DND-41 (cell line): ENCODE results near the gene UNCX.

ENCODE experiments used
- ATAC-seq: fragments of 200-7000 bp; cut with Tn5 transposase; 3 replicates; pipeline ENCODE4 v1.9.1; 2021; ENCODE audit warnings: low read depth; ENCODE audit not compliant: insufficient read depth
- DNase-seq: peaks from one replicate; pipeline ENCODE4 v3.0.0-alpha.2; 2020
- H2AFZ ChIP-seq: 2 replicates; pipeline ENCODE4 v1.6.0; 2012; ENCODE audit warnings: low read depth, low read length
- H3K27ac ChIP-seq: 2 replicates; pipeline ENCODE4 v1.5.1; 2012; ENCODE audit warnings: low read length, inconsistent platforms
- H3K27me3 ChIP-seq: fragments of 200-600 bp; sonication (generic); 2 replicates; pipeline ENCODE4 v1.6.0; 2012; ENCODE audit warnings: low read length, mild to moderate bottlenecking, inconsistent platforms; ENCODE audit not compliant: insufficient read depth, poor library complexity
- H3K36me3 ChIP-seq: 2 replicates; pipeline ENCODE4 v1.5.1; 2012; ENCODE audit warnings: low read length, inconsistent platforms; ENCODE audit not compliant: insufficient read depth
- H3K4me1 ChIP-seq: 2 replicates; pipeline ENCODE4 v1.5.1; 2012; ENCODE audit warnings: mild to moderate bottlenecking, low read length; ENCODE audit not compliant: insufficient read depth
- H3K4me2 ChIP-seq: 2 replicates; pipeline ENCODE4 v1.6.0; 2012; ENCODE audit warnings: mild to moderate bottlenecking, moderate library complexity, low read length, inconsistent platforms; ENCODE audit not compliant: insufficient read depth
- H3K4me3 ChIP-seq, 2 experiments: fragments of 200-600 bp in 1 of 2; shearing (Covaris generic) in 1 of 2; 2 replicates each; pipeline ENCODE4 v1.5.1; 2012 to 2016; ENCODE audit warnings: inconsistent platforms in 2 of 2, low read length in 2 of 2, mild to moderate bottlenecking in 2 of 2, low read depth in 1 of 2, moderate library complexity in 1 of 2
- H3K79me2 ChIP-seq: 2 replicates; pipeline ENCODE4 v1.6.0; 2012; ENCODE audit warnings: low read length, inconsistent platforms; ENCODE audit not compliant: insufficient read depth
- H3K9ac ChIP-seq: 2 replicates; pipeline ENCODE4 v1.6.0; 2012; ENCODE audit warnings: low read depth, mild to moderate bottlenecking, inconsistent platforms, low read length, moderate library complexity
- H3K9me3 ChIP-seq: 2 replicates; pipeline ENCODE4 v1.5.1; 2012; ENCODE audit warnings: low read length, moderate library complexity, mild to moderate bottlenecking, inconsistent platforms; ENCODE audit not compliant: insufficient read depth, severe bottlenecking
- H4K20me1 ChIP-seq: 2 replicates; pipeline ENCODE4 v1.6.0; 2012; ENCODE audit warnings: low read length; ENCODE audit not compliant: insufficient read depth
- CTCF ChIP-seq: IDR thresholded peaks from 2 replicates; pipeline ENCODE4 v1.5.1; 2012; ENCODE audit warnings: borderline replicate concordance, low read length, moderate library complexity, mild to moderate bottlenecking; ENCODE audit not compliant: poor library complexity, severe bottlenecking; ENCODE audit errors: extremely low read depth
- EZH2 ChIP-seq: IDR thresholded peaks from 3 replicates; pipeline ENCODE4 v1.6.1; 2012; ENCODE audit warnings: borderline replicate concordance, low read depth, mild to moderate bottlenecking, moderate library complexity, low read length, inconsistent platforms; ENCODE audit not compliant: severe bottlenecking

The UNCX gene

GRCh38 chr7:1264345-1265280 is 31.9 kb downstream of the UNCX start:
- H3K27ac ChIP-seq, result no peak overlapping the region
- no peaks in the 10 kb centered on the region for H3K9me3 ChIP-seq
- no peaks in the 10 kb centered on the region; the same call in 1 of the 2 replicates for H4K20me1 ChIP-seq
- no peak overlapping the region for H2AFZ ChIP-seq
- DNase-seq (no peak), ATAC-seq (no peak)
- no peaks in the 10 kb centered on the region for H3K4me1 ChIP-seq
- H3K4me2 ChIP-seq, result no peak overlapping the region
- no peaks in the 10 kb centered on the region for H3K36me3 ChIP-seq
- no peaks in the 10 kb centered on the region for H3K79me2 ChIP-seq
- no peak for TF ChIP-seq EZH2
- TF ChIP-seq CTCF, result no peak
- H3K4me3 ChIP-seq, result no peak overlapping the region
- no peaks in the 10 kb centered on the region for H3K27me3 ChIP-seq
- no peak overlapping the region for H3K9ac ChIP-seq

- H3K9me3 ChIP-seq, result no peaks in the 10 kb centered on the region
- no peaks in the 10 kb centered on the region for H3K27me3 ChIP-seq
- ATAC-seq (no peak), DNase-seq (no peak)
- no peaks in the 10 kb centered on the region for H3K4me1 ChIP-seq
- H3K27ac ChIP-seq, result no peak overlapping the region
- H3K4me2 ChIP-seq, result no peak overlapping the region
- H4K20me1 ChIP-seq, result peaks cover 4% of the 10 kb centered on the region
- no peaks in the 10 kb centered on the region for H3K36me3 ChIP-seq
- TF ChIP-seq CTCF (no peak), EZH2 (no peak)
- H2AFZ ChIP-seq, result no peak overlapping the region
- H3K9ac ChIP-seq, result no peak overlapping the region
- no peaks in the 10 kb centered on the region for H3K79me2 ChIP-seq
- no peak overlapping the region for H3K4me3 ChIP-seq
Observed at GRCh38 chr7:1267016-1267900, 34.6 kb downstream of the UNCX start.

- Histone ChIP-seq H2AFZ (no peak overlapping the region), H3K36me3 (no peaks in the 10 kb centered on the region), H3K4me2 (no peak overlapping the region), H3K79me2 (no peaks in the 10 kb centered on the region), H3K9ac (no peak overlapping the region), H3K27me3 (no peaks in the 10 kb centered on the region), H3K4me3 (no peak overlapping the region), H3K4me1 (no peaks in the 10 kb centered on the region), H3K27ac (no peak overlapping the region), H3K9me3 (no peaks in the 10 kb centered on the region), H4K20me1 (peaks cover 4% of the 10 kb centered on the region)
- DNase-seq (no peak), ATAC-seq (no peak)
- no peak for TF ChIP-seq EZH2
- no peak for TF ChIP-seq CTCF
Observed at GRCh38 chr7:1268076-1268815, 35.6 kb downstream of the UNCX start.
